GM23338 (cell line): ENCODE data around the gene FIG4. TPM values are rescaled to one million over a fixed set of nuclear protein-coding genes. Genes with fewer than 3 reads are reported as not detected.

Experiments used
- ETS1 ChIP-seq: IDR thresholded peaks from 2 replicates; pipeline ENCODE4 v1.6.1; 2016; ENCODE audit warnings: antibody characterized with exemption
- EZH2phosphoT487 ChIP-seq: fragments of 200-600 bp; sonication (generic); IDR thresholded peaks from one replicate; pipeline ENCODE4 v1.8.1; 2018; ENCODE audit warnings: antibody characterized with exemption; ENCODE audit not compliant: unreplicated experiment
- NANOG ChIP-seq: IDR thresholded peaks from 2 replicates; pipeline ENCODE4 v1.6.1; 2016; ENCODE audit warnings: antibody characterized with exemption, borderline replicate concordance
- POLR2AphosphoS5 ChIP-seq: IDR thresholded peaks from 2 replicates; pipeline ENCODE4 v1.6.1; 2016; ENCODE audit warnings: antibody characterized with exemption, low read depth
- STAT1 ChIP-seq: IDR thresholded peaks from one replicate; pipeline ENCODE4 v1.6.1; 2016; ENCODE audit warnings: antibody characterized with exemption; ENCODE audit not compliant: unreplicated experiment
- ZNF114 ChIP-seq: fragments of 250-450 bp; sonication (Bioruptor Pico); IDR thresholded peaks from 2 replicates; pipeline ENCODE4 v1.5.0; 2020; ENCODE audit warnings: mild to moderate bottlenecking, moderate library complexity
- ZNF331 ChIP-seq: fragments of 250-450 bp; sonication (Bioruptor Pico); IDR thresholded peaks from 2 replicates; pipeline ENCODE4 v1.5.0; 2020; ENCODE audit warnings: low read depth, mild to moderate bottlenecking, moderate library complexity
- ZNF462 ChIP-seq: fragments of 250-450 bp; sonication (Bioruptor Pico); IDR thresholded peaks from 2 replicates; pipeline ENCODE4 v1.5.0; 2020; ENCODE audit warnings: mild to moderate bottlenecking, moderate library complexity
- polyA plus RNA-seq: library from polyadenylated mRNA; unstranded; fragments of >200 nt; fragmentation: Nextera tagmentation; extraction: Ambion mirVana; gene quantifications from 2 replicates; pipeline ENCODE4 v1.2.1, GENCODE V29; 2016
- total RNA-seq: library from RNA; depleted of rRNA; stranded (reverse); fragments of >200 nt; shearing (Covaris generic); gene quantifications from 2 replicates; pipeline ENCODE4 v1.2.3, GENCODE V29; 2014
- TF ChIP-seq, protein P1 (sequence below): IDR thresholded peaks from one replicate; pipeline ENCODE4 v1.6.1; 2018; ENCODE audit warnings: antibody characterized with exemption; ENCODE audit not compliant: unreplicated experiment

The FIG4 gene
- total and polyA plus RNA-seq, 2 experiments from 2014 or later = 7.0 to 16.9 TPM

DNA sequence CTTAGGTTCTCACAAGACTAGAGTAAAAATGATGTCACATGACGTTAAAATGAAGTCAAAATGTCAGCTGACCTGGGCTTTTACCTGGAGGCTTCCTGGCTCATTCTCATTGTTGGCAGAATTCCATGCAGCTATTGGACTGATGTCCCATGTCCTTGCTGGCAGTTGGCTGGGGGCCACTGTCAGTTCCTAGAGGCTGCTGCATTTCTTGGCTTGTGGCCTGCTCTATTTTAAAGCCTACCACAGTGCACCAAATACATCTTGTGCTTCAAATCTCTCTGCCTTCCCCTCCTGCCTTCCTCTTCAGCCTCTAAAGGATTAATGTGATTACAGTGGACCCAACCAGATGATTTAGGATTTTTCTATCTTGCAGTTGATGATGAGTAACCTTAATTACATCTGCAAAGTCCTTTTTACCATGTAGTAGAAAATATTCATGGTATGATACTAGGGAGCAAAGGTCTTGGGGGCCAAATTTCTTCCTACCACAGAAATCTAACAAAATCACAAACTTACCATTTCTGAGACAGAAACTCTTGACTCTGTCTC is 81.9 kb downstream of the FIG4 start (continued):
- TF ChIP-seq ZNF462 (CRISPR knock-in tag) (no peak), ETS1 (no peak), ZNF114 (CRISPR knock-in tag) (no peak), POLR2AphosphoS5 (no peak), STAT1 (no peak), ZNF331 (CRISPR knock-in tag) (no peak), EZH2phosphoT487 (no peak), NANOG (no peak)
- TF ChIP-seq, protein P1, sequence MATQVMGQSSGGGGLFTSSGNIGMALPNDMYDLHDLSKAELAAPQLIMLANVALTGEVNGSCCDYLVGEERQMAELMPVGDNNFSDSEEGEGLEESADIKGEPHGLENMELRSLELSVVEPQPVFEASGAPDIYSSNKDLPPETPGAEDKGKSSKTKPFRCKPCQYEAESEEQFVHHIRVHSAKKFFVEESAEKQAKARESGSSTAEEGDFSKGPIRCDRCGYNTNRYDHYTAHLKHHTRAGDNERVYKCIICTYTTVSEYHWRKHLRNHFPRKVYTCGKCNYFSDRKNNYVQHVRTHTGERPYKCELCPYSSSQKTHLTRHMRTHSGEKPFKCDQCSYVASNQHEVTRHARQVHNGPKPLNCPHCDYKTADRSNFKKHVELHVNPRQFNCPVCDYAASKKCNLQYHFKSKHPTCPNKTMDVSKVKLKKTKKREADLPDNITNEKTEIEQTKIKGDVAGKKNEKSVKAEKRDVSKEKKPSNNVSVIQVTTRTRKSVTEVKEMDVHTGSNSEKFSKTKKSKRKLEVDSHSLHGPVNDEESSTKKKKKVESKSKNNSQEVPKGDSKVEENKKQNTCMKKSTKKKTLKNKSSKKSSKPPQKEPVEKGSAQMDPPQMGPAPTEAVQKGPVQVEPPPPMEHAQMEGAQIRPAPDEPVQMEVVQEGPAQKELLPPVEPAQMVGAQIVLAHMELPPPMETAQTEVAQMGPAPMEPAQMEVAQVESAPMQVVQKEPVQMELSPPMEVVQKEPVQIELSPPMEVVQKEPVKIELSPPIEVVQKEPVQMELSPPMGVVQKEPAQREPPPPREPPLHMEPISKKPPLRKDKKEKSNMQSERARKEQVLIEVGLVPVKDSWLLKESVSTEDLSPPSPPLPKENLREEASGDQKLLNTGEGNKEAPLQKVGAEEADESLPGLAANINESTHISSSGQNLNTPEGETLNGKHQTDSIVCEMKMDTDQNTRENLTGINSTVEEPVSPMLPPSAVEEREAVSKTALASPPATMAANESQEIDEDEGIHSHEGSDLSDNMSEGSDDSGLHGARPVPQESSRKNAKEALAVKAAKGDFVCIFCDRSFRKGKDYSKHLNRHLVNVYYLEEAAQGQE = no peak
